ENCODE measurements around the gene UMPS.

UMPS gene

GRCh38 chr3:124796477-124796876, 66.2 kb downstream of the UMPS start:
- CTCF ChIA-PET: interaction anchor here (0.6 to 1.3 kb wide), 2 partner anchors 10 to 35 kb away, joined by 3 read pairs; no protein-coding TSS in a partner anchor
- Mint-ChIP-seq H3K4me3 (no peak overlapping the region), H3K27ac (no peak overlapping the region), H3K36me3 (no peaks in the 10 kb centered on the region), H3K27me3 (peaks cover 55% of the 10 kb centered on the region), H3K4me1 (no peaks in the 10 kb centered on the region), H3K9me3 (no peaks in the 10 kb centered on the region)
- DNase-seq: no peak

DNA sequence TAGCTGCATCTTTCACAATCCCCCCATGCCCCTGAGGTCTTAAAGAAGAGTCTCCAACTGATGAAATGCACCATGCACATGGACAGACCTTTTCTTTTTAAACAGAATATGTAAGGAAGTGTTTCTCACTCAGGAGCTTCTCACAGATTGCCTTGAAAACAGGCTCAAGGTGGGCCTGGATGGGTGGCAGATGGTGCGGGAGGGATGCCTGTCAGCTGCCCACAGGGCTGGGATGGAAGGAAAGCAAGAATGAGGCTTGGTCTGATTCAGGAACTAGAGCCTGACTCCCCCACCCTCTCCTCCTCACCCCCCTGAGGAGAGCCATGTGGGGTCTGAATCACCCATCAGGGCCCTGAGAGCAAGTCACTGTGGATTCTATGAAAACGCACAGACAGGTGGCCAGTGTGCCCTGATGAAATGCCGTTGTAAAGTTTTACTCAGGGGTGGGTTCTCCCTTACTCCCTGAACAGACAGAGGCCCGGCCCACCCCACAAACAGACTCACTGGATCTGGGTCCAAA, 67.2 kb downstream of the UMPS start:
- Mint-ChIP-seq H3K27me3 (peaks cover 56% of the 10 kb centered on the region), H3K9me3 (no peaks in the 10 kb centered on the region), H3K36me3 (no peaks in the 10 kb centered on the region), H3K4me3 (no peak overlapping the region), H3K4me1 (no peaks in the 10 kb centered on the region), H3K27ac (no peak overlapping the region)
- DNase-seq: no peak
- CTCF ChIA-PET: interaction anchor here (0.9 to 1.3 kb wide), 2 partner anchors 36 to 37 kb away, joined by 3 to 4 read pairs; no protein-coding TSS in a partner anchor
